Smooth muscle cell (in vitro differentiated cells): ENCODE data around the gene SESTD1. TPM values are rescaled to one million over a fixed set of nuclear protein-coding genes. Genes with fewer than 3 reads are reported as not detected.

Experiments
- DNase-seq: peaks from one replicate; lab custom pipeline; 2025; ENCODE audit not compliant: unreplicated experiment; lab: John Stamatoyannopoulos, UW
- H2AFZ ChIP-seq: fragments of 200-600 bp; sonication (generic); 2 replicates; pipeline ENCODE4 v1.6.0; 2016; ENCODE audit warnings: antibody characterized with exemption, low read depth, mild to moderate bottlenecking
- H3F3A ChIP-seq: fragments of 200-600 bp; sonication (generic); 2 replicates; pipeline ENCODE4 v1.6.0; 2017; ENCODE audit warnings: antibody characterized with exemption, low read depth
- H3K27ac ChIP-seq: fragments of 200-600 bp; sonication (generic); 2 replicates; pipeline ENCODE4 v1.5.1; 2016; ENCODE audit warnings: low read depth, mild to moderate bottlenecking
- H3K27me3 ChIP-seq: fragments of 200-600 bp; sonication (generic); 2 replicates; pipeline ENCODE4 v1.6.1; 2016; ENCODE audit warnings: low read depth, mild to moderate bottlenecking
- H3K36me3 ChIP-seq: fragments of 200-600 bp; sonication (generic); 2 replicates; pipeline ENCODE4 v1.5.1; 2016; ENCODE audit warnings: low read depth
- H3K4me1 ChIP-seq: fragments of 200-600 bp; sonication (generic); 2 replicates; pipeline ENCODE4 v1.5.1; 2016; ENCODE audit warnings: low read depth
- H3K4me2 ChIP-seq: fragments of 200-600 bp; sonication (generic); 2 replicates; pipeline ENCODE4 v1.6.0; 2016; ENCODE audit warnings: mild to moderate bottlenecking
- H3K4me3 ChIP-seq: fragments of 200-600 bp; sonication (generic); 2 replicates; pipeline ENCODE4 v1.5.1; 2016; ENCODE audit warnings: mild to moderate bottlenecking
- H3K79me2 ChIP-seq: fragments of 200-600 bp; sonication (generic); 2 replicates; pipeline ENCODE4 v1.6.0; 2016; ENCODE audit warnings: low read depth, mild to moderate bottlenecking
- H3K9ac ChIP-seq: fragments of 200-600 bp; sonication (generic); 2 replicates; pipeline ENCODE4 v1.6.0; 2016; ENCODE audit warnings: low read depth
- H3K9me3 ChIP-seq: fragments of 200-600 bp; sonication (generic); replicated peaks from 2 replicates; pipeline ENCODE4 v1.5.1; 2016; ENCODE audit warnings: low read depth
- H4K20me1 ChIP-seq: fragments of 200-600 bp; sonication (generic); 2 replicates; pipeline ENCODE4 v1.6.0; 2016; ENCODE audit warnings: low read depth
- WGBS: methylation state at CpG from one replicate; pipeline ENCODE4 v1.1.7; 2016; ENCODE audit warnings: low lambda C conversion rate; 5-methylcytosine and 5-hydroxymethylcytosine counted together
- polyA plus RNA-seq: library from polyadenylated mRNA; unstranded; fragments of >200 nt; fragmentation: Nextera tagmentation; extraction: Ambion mirVana; gene quantifications from 2 replicates; pipeline ENCODE4 v1.2.1, GENCODE V29; 2016
- total RNA-seq: library from RNA; depleted of rRNA; stranded (reverse); fragments of >200 nt; gene quantifications from 2 replicates; pipeline ENCODE4 v1.2.3, GENCODE V29; 2014
- TF ChIP-seq, protein P1 (sequence below): fragments of 200-600 bp; sonication (generic); IDR thresholded peaks from 2 replicates; pipeline ENCODE4 v1.5.1; 2017; ENCODE audit warnings: borderline replicate concordance, mild to moderate bottlenecking, antibody characterized with exemption; ENCODE audit not compliant: insufficient read depth, poor library complexity, severe bottlenecking

SESTD1 gene
- total and polyA plus RNA-seq, 2 experiments from 2014 or later: 29.1 to 82.3 TPM

GRCh38 chr2:179181002-179181401 is 83.6 kb downstream of the SESTD1 start:
- peaks cover 21% of the 10 kb centered on the region for H4K20me1 ChIP-seq
- DNase-seq: no peak
- no peak overlapping the region for H3K4me2 ChIP-seq
- no peaks in the 10 kb centered on the region for H3K4me1 ChIP-seq
- WGBS: 87% methylated on average over 3 of the region's 3 CpGs
- H3K27ac ChIP-seq: no peak overlapping the region
- no peaks in the 10 kb centered on the region for H3F3A ChIP-seq
- H3K27me3 ChIP-seq: no peaks in the 10 kb centered on the region
- no peak overlapping the region for H3K9ac ChIP-seq
- no peaks in the 10 kb centered on the region for H3K9me3 ChIP-seq
- no peak overlapping the region for H3K4me3 ChIP-seq
- H3K79me2 ChIP-seq: peaks cover 22% of the 10 kb centered on the region
- H3K36me3 ChIP-seq: peaks cover 9% of the 10 kb centered on the region
- no peak overlapping the region for H2AFZ ChIP-seq
- TF ChIP-seq, protein P1, sequence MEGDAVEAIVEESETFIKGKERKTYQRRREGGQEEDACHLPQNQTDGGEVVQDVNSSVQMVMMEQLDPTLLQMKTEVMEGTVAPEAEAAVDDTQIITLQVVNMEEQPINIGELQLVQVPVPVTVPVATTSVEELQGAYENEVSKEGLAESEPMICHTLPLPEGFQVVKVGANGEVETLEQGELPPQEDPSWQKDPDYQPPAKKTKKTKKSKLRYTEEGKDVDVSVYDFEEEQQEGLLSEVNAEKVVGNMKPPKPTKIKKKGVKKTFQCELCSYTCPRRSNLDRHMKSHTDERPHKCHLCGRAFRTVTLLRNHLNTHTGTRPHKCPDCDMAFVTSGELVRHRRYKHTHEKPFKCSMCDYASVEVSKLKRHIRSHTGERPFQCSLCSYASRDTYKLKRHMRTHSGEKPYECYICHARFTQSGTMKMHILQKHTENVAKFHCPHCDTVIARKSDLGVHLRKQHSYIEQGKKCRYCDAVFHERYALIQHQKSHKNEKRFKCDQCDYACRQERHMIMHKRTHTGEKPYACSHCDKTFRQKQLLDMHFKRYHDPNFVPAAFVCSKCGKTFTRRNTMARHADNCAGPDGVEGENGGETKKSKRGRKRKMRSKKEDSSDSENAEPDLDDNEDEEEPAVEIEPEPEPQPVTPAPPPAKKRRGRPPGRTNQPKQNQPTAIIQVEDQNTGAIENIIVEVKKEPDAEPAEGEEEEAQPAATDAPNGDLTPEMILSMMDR: no peak

DNA sequence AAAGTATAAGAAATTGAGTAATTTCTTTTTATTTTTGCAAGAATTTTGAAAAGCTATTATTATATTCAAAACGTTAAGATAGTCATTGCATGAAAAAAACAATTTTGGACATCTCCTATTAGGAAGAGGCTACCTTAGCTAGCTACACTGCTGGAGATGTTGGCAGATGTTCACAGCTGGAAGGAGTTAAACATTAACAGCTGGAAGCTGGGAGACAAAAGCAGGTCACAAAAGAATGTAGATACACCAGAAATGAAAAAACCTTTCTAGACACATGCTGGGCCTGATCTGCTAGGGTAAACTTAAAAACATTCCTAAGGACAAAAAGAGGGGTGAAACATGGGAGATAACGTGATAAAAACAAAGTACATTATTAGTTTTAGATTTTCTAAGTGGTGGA is 84.4 kb downstream of the SESTD1 start:
- no peaks in the 10 kb centered on the region for H3F3A ChIP-seq
- H3K9ac ChIP-seq: no peak overlapping the region
- WGBS: 76% methylated on average over 2 of the region's 2 CpGs
- no peak overlapping the region for H3K27ac ChIP-seq
- no peak overlapping the region for H3K4me2 ChIP-seq
- DNase-seq: no peak
- peaks cover 9% of the 10 kb centered on the region for H3K36me3 ChIP-seq
- H2AFZ ChIP-seq: no peak overlapping the region
- no peaks in the 10 kb centered on the region for H3K27me3 ChIP-seq
- no peaks in the 10 kb centered on the region for H3K4me1 ChIP-seq
- H3K9me3 ChIP-seq: no peaks in the 10 kb centered on the region
- TF ChIP-seq, protein P1: no peak
- no peak overlapping the region for H3K4me3 ChIP-seq
- peaks cover 22% of the 10 kb centered on the region for H3K79me2 ChIP-seq
- H4K20me1 ChIP-seq: peaks cover 20% of the 10 kb centered on the region

- Histone ChIP-seq H3K27ac (no peak overlapping the region), H3K27me3 (no peaks in the 10 kb centered on the region), H3K79me2 (peaks cover 18% of the 10 kb centered on the region), H3K9me3 (no peaks in the 10 kb centered on the region), H2AFZ (no peak overlapping the region), H3K4me3 (no peak overlapping the region), H3F3A (no peaks in the 10 kb centered on the region), H3K4me1 (no peaks in the 10 kb centered on the region), H3K9ac (no peak overlapping the region), H4K20me1 (peaks cover 16% of the 10 kb centered on the region), H3K36me3 (peaks cover 9% of the 10 kb centered on the region), H3K4me2 (no peak overlapping the region)
- DNase-seq: no peak
- TF ChIP-seq, protein P1: no peak
- 88% methylated on average over 2 of the region's 2 CpGs for WGBS
Observed at GRCh38 chr2:179179719-179180118, 84.9 kb downstream of the SESTD1 start.

- Histone ChIP-seq H3K4me2 (no peak overlapping the region), H3K27ac (no peak overlapping the region), H3K36me3 (peaks cover 6% of the 10 kb centered on the region), H3K27me3 (no peaks in the 10 kb centered on the region), H3K9ac (no peak overlapping the region), H3K9me3 (no peaks in the 10 kb centered on the region), H4K20me1 (peaks cover 5% of the 10 kb centered on the region), H3K4me1 (no peaks in the 10 kb centered on the region), H3F3A (no peaks in the 10 kb centered on the region), H3K4me3 (no peak overlapping the region), H2AFZ (no peak overlapping the region), H3K79me2 (peaks cover 6% of the 10 kb centered on the region)
- 91% methylated on average over 1 of the region's 1 CpG for WGBS
- no peak for DNase-seq
- TF ChIP-seq, protein P1: no peak
Observed at GRCh38 chr2:179177694-179178093, 86.9 kb downstream of the SESTD1 start.
